Measurements from ENCODE around the gene PLXNB1. TPM values are rescaled to one million over a fixed set of nuclear protein-coding genes. Genes with fewer than 3 reads are reported as not detected.

PLXNB1 gene, protein sequence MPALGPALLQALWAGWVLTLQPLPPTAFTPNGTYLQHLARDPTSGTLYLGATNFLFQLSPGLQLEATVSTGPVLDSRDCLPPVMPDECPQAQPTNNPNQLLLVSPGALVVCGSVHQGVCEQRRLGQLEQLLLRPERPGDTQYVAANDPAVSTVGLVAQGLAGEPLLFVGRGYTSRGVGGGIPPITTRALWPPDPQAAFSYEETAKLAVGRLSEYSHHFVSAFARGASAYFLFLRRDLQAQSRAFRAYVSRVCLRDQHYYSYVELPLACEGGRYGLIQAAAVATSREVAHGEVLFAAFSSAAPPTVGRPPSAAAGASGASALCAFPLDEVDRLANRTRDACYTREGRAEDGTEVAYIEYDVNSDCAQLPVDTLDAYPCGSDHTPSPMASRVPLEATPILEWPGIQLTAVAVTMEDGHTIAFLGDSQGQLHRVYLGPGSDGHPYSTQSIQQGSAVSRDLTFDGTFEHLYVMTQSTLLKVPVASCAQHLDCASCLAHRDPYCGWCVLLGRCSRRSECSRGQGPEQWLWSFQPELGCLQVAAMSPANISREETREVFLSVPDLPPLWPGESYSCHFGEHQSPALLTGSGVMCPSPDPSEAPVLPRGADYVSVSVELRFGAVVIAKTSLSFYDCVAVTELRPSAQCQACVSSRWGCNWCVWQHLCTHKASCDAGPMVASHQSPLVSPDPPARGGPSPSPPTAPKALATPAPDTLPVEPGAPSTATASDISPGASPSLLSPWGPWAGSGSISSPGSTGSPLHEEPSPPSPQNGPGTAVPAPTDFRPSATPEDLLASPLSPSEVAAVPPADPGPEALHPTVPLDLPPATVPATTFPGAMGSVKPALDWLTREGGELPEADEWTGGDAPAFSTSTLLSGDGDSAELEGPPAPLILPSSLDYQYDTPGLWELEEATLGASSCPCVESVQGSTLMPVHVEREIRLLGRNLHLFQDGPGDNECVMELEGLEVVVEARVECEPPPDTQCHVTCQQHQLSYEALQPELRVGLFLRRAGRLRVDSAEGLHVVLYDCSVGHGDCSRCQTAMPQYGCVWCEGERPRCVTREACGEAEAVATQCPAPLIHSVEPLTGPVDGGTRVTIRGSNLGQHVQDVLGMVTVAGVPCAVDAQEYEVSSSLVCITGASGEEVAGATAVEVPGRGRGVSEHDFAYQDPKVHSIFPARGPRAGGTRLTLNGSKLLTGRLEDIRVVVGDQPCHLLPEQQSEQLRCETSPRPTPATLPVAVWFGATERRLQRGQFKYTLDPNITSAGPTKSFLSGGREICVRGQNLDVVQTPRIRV (N-terminal part only)
- 52.4 and 100 TPM in 2 replicates for total RNA-seq

DNA sequence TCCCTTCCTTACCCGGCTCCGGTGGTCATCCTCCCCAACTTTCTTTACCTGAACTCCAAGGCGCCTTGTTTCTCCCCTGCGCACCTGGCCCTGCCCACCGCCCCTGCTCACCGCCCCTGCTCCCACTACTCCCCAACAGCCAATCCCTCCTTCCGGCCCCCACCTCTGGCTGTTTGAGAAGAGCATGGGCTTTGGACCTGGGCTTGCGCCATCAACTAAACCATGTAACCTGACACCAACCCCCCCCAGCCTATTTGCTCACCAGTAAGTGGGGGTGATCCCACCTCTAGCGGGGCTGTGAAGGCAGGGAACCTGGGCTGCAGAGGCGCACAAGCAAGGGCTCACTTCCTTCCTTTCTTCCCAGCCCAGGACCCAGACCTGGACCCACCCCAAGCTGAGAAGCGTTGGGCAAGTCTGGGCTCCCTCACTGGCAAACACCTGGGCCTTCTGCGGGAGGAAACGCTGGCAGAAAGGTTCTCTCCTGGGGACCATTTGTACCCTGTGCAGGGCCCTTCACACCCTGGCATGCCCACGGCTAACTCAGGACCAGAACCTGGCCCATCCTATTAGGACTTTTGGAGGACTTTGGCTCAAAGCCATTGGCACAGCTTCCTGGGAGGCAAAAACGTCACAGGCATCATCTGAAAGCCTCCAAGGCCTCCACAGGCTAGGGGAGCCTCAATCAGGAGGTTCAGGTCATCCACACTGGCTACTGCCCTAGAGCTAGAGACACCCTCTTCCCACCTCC, at the start of gene PLXNB1:
TSS of gene PLXNB1 (minus strand) at position 127 of the 748 bp plus-strand sequence. CDS start 5,475 bp downstream, outside the sequence.

GRCh38 chr3:48446425-48447193, 16.7 kb upstream of the PLXNB1 start, which contains the start of gene ATRIP:
ATRIP (plus strand) TSS chr3:48446737; CDS start chr3:48446846, 109 bp downstream.

DNA sequence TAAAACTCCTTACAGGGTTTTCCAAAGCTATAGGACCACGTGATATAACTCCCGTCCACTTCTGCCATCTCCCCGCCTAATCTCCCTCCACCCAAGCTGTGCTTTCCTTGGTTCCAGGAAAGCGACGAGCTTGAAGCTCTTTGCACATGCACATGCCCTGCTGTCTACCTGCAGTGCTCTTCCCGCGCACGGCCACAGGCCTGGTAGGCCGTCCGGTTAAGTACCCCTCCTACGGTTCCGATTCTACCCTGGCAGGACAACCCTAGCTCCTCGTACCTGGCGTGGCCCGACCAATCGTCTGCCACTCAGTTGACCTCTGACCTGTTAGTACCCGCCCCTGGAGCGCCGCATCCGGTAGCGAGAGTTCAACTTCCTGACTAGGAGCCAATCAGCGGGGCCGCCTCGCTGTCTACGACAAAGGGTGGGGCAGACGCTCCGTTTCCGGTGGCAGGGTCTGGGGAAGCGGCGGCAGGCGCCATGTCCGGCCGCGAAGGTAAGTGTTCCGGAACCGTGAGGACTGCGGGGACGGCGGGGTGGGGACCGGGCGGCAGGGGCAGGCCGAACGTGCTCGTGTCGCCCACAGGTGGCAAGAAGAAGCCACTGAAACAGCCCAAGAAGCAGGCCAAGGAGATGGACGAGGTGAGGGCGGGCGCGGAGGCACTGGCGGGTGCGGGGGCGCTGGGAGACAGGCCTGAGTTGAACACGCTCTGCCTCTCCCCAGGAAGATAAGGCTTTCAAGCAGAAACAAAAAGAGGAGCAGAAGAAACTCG, 10.1 kb upstream of the PLXNB1 start, which contains the start of the genes CCDC51 and TMA7:
TSS of gene CCDC51 (minus strand) at position 300 of the 770 bp plus-strand sequence. CDS start 4,991 bp downstream, outside the sequence.
TSS of gene TMA7 (plus strand) at position 438 of the 770 bp plus-strand sequence. CDS start at position 478, 40 bp downstream.

DNA sequence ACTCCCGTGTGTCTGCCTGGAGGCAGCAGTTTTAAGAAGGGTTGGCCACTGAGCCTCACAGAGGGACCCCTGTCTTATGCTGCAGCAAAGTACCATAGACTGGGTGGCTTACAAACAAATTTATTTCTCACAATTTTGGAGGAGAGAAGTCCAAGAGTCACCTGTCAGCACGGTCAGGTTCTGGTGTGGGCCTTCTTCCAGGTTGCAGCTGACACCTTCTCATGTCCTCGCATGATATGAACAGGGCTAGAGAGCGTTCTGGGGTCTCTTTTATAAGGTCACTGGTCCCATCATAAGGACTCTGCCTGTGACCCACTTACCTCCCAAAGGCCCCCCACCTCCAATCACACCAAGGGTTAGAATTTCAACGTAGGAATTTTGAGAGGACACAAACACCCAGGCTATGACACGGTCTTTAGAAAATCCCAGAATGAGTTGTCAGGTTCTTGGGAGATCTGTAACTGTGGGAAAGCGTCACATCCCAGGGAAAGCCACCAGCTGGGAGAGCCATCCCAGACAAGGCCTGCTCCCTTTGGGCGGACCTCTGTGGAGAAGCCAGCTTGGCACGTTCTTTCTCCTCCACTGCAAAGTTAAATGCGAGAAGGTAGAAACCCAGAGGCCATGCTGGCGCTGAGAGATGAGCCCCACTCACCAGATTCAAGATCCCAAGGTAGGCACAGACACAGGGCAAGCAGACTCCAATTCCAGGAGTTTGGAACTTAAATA, 58.1 kb downstream of the PLXNB1 start, which contains the start of gene FBXW12:
TSS of gene FBXW12 (plus strand) at position 569 of the 726 bp plus-strand sequence. CDS start 549 bp downstream, outside the sequence.

Small RNA genes within 50 kb of the gene (small RNA-seq; reads per million reads assigned to genes)
- not detected for gene RN7SL321P

Other genes with a start within 250 kb of the PLXNB1 start
- gene CDC25A, start 241.7 kb downstream of the PLXNB1 start, total RNA-seq, result 5.1 and 12.0 TPM in 2 replicates
- gene CAMP, start 206.6 kb downstream of the PLXNB1 start, total RNA-seq, result not detected in 2 replicates
- gene ZNF589, start 189.0 kb downstream of the PLXNB1 start, total RNA-seq, result 1.5 and 3.9 TPM in 2 replicates
- 48.5 and 49.5 TPM in 2 replicates for gene NME6, start 128.7 kb downstream of the PLXNB1 start, total RNA-seq
- gene SPINK8, start 96.4 kb downstream of the PLXNB1 start, total RNA-seq, result not detected in 2 replicates
- under 0.01 TPM in 1 of 2 replicates, not detected in the other for gene FBXW12, start 57.9 kb downstream of the PLXNB1 start, total RNA-seq
- 20.4 and 28.6 TPM in 2 replicates for gene CCDC51, start 10.0 kb upstream of the PLXNB1 start, total RNA-seq
- gene TMA7, start 10.2 kb upstream of the PLXNB1 start, total RNA-seq, result 123 and 182 TPM in 2 replicates
- gene ATRIP, start 16.7 kb upstream of the PLXNB1 start, total RNA-seq, result 5.7 and 7.1 TPM in 2 replicates
- gene SHISA5, start 74.1 kb upstream of the PLXNB1 start, total RNA-seq, result 93.0 and 94.6 TPM in 2 replicates
- gene PFKFB4, start 126.7 kb upstream of the PLXNB1 start, total RNA-seq, result 87.2 and 116 TPM in 2 replicates
- gene UCN2, start 133.7 kb upstream of the PLXNB1 start, total RNA-seq, result 61.6 and 106 TPM in 2 replicates
- gene COL7A1, start 165.2 kb upstream of the PLXNB1 start, total RNA-seq, result 678 and 886 TPM in 2 replicates
- 380 and 765 TPM in 2 replicates for gene UQCRC1, start 179.6 kb upstream of the PLXNB1 start, total RNA-seq
- 0.39 TPM in 1 of 2 replicates, not detected in the other for gene TMEM89, start 191.7 kb upstream of the PLXNB1 start, total RNA-seq
- gene SLC26A6, start 205.4 kb upstream of the PLXNB1 start, total RNA-seq, result 44.0 and 52.7 TPM in 2 replicates
- 1.6 and 2.4 TPM in 2 replicates for gene CELSR3, start 232.8 kb upstream of the PLXNB1 start, total RNA-seq

Measured in placental epithelial cell (primary cell).